PC-9 (cell line): ENCODE results near the gene GLRX. TPM values are rescaled to one million over a fixed set of nuclear protein-coding genes. Genes with fewer than 3 reads are reported as not detected.

Experiments
- BruUV-seq: library from RNA; stranded (reverse); fragments of 400-500 nt; replicated peaks from 2 replicates; lab custom pipeline; 2021; lab: Mats Ljungman, UMichigan
- CTCF ChIA-PET: fragments of 300-600 bp; sonication (Branson Sonifier 250); formaldehyde crosslinking; loops from one replicate; lab custom pipeline; 2022; ENCODE audit warnings: antibody characterized with exemption; lab: Charles Lee
- POLR2A ChIA-PET: fragments of 300-600 bp; sonication (Branson Sonifier 250); formaldehyde crosslinking; loops from one replicate; lab custom pipeline; 2022; ENCODE audit warnings: antibody characterized with exemption; ENCODE audit not compliant: unreplicated experiment; lab: Charles Lee
- DNase-seq, 2 experiments: peaks; one replicate each; pipeline versions ENCODE4 v3.0.0 to v3.0.0-alpha.2; 2015 to 2022; ENCODE audit warnings: mixed read lengths in 1 of 2
- H2AFZ ChIP-seq: fragments of 200-600 bp; sonication (generic); 2 replicates; pipeline ENCODE4 v1.8.1; 2017; ENCODE audit warnings: antibody characterized with exemption
- H3F3A ChIP-seq: fragments of 200-600 bp; sonication (generic); 2 replicates; pipeline ENCODE4 v1.8.1; 2017; ENCODE audit warnings: antibody characterized with exemption, mild to moderate bottlenecking, low read depth; ENCODE audit not compliant: insufficient read depth
- H3K27ac ChIP-seq: fragments of 200-600 bp; sonication (generic); 2 replicates; pipeline ENCODE4 v1.6.1; 2016; ENCODE audit warnings: mixed run types
- H3K27me3 ChIP-seq: fragments of 200-600 bp; sonication (generic); 2 replicates; pipeline ENCODE4 v1.6.1; 2016; ENCODE audit warnings: low read depth, mixed run types; ENCODE audit not compliant: insufficient read depth
- H3K36me3 ChIP-seq: fragments of 200-600 bp; sonication (generic); 2 replicates; pipeline ENCODE4 v1.6.1; 2016; ENCODE audit warnings: low read depth, mixed run types
- H3K4me1 ChIP-seq: fragments of 200-600 bp; sonication (generic); replicated peaks from 2 replicates; pipeline ENCODE4 v1.6.1; 2016; ENCODE audit warnings: mixed run types; ENCODE audit not compliant: insufficient read depth
- H3K4me2 ChIP-seq: fragments of 200-600 bp; sonication (generic); 2 replicates; pipeline ENCODE4 v1.6.1; 2017; ENCODE audit warnings: mixed run types
- H3K4me3 ChIP-seq: fragments of 200-600 bp; sonication (generic); 2 replicates; pipeline ENCODE4 v1.6.1; 2016; ENCODE audit warnings: mixed run types
- H3K79me2 ChIP-seq: fragments of 200-600 bp; sonication (generic); 2 replicates; pipeline ENCODE4 v1.6.1; 2017; ENCODE audit warnings: low read depth, mixed run types
- H3K9me2 ChIP-seq: fragments of 200-600 bp; sonication (generic); 2 replicates; pipeline ENCODE4 v1.8.1; 2017; ENCODE audit warnings: mild to moderate bottlenecking; ENCODE audit not compliant: insufficient read depth
- H3K9me3 ChIP-seq: fragments of 200-600 bp; sonication (generic); 2 replicates; pipeline ENCODE4 v1.8.1; 2016; ENCODE audit warnings: low read depth; ENCODE audit not compliant: insufficient read depth
- H4K20me1 ChIP-seq: fragments of 200-600 bp; sonication (generic); 2 replicates; pipeline ENCODE4 v1.8.1; 2017; ENCODE audit not compliant: insufficient read depth
- EZH2 ChIP-seq: fragments of 200-600 bp; sonication (generic); IDR thresholded peaks from 2 replicates; pipeline ENCODE4 v1.8.0; 2017; ENCODE audit warnings: antibody characterized with exemption, low read depth
- intact Hi-C: fragments of 100-400 bp; cut with micrococcal nuclease; formaldehyde crosslinking; loops from one replicate; pipeline ENCODE4 v1.10.0; 2022; ENCODE audit not compliant: unreplicated experiment
- total RNA-seq: library from RNA; stranded (reverse); gene quantifications from 2 replicates; pipeline ENCODE4 v1.2.3, GENCODE V29; 2021
- TF ChIP-seq, protein P1 (sequence below): fragments of 200-600 bp; sonication (generic); conservative IDR thresholded peaks from 2 replicates; pipeline ENCODE4 v1.6.1; 2017; ENCODE audit warnings: mixed run types, antibody characterized with exemption, mild to moderate bottlenecking, moderate library complexity

Gene GLRX
- total RNA-seq, 1 experiment from 2014 or later: 25.5 TPM

DNA sequence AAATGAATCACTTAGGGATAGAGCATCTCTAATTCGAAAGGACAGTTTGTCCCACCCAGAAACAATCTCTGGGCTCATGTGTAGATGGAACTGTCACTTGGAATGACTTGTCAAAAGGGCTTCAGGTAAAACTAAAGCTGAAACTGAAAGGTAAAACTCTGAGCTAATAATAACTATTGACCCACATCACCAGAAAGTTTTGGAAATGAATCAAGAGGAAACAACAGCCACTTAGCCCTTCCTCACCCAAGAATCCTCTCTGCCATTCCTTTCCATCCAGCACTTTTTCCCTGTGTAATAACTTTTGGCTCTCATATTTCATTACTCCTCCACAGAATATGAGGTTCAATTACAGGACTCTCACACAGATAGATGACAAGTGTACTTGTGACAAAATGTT is 14.0 kb upstream of the GLRX start:
- no peaks in the 10 kb centered on the region for H3K79me2 ChIP-seq
- no peaks in the 10 kb centered on the region for H3K27me3 ChIP-seq
- peaks cover 15% of the 10 kb centered on the region; the same call in 1 of the 2 replicates for H3F3A ChIP-seq
- no peaks in the 10 kb centered on the region for H4K20me1 ChIP-seq
- peak overlapping the region; percentile 90 for H3K4me2 ChIP-seq
- peaks cover 45% of the 10 kb centered on the region for H3K4me1 ChIP-seq
- no TSS peak for BruUV-seq
- intact Hi-C loops: loop anchor here (5.0 kb wide), 1 partner anchor 124 kb away; no protein-coding TSS in a partner anchor
- H3K9me2 ChIP-seq: no peaks in the 10 kb centered on the region
- no peaks in the 10 kb centered on the region for H3K9me3 ChIP-seq
- peak overlapping the region; percentile 54 for H3K27ac ChIP-seq
- POLR2A ChIA-PET: interaction anchor here (0.5 to 0.6 kb wide), 2 partner anchors 58 to 308 kb away, joined by 8 to 10 read pairs; no protein-coding TSS in a partner anchor
- H2AFZ ChIP-seq: no peak overlapping the region
- CTCF ChIA-PET: interaction anchor here (0.6 to 1.3 kb wide), 2 partner anchors 13 to 54 kb away, joined by 4 read pairs; no protein-coding TSS in a partner anchor
- TF ChIP-seq, protein P1, sequence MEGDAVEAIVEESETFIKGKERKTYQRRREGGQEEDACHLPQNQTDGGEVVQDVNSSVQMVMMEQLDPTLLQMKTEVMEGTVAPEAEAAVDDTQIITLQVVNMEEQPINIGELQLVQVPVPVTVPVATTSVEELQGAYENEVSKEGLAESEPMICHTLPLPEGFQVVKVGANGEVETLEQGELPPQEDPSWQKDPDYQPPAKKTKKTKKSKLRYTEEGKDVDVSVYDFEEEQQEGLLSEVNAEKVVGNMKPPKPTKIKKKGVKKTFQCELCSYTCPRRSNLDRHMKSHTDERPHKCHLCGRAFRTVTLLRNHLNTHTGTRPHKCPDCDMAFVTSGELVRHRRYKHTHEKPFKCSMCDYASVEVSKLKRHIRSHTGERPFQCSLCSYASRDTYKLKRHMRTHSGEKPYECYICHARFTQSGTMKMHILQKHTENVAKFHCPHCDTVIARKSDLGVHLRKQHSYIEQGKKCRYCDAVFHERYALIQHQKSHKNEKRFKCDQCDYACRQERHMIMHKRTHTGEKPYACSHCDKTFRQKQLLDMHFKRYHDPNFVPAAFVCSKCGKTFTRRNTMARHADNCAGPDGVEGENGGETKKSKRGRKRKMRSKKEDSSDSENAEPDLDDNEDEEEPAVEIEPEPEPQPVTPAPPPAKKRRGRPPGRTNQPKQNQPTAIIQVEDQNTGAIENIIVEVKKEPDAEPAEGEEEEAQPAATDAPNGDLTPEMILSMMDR: no peak
- TF ChIP-seq EZH2: no peak
- DNase-seq: peak in 1 of 2 experiments; percentile 48
- H3K4me3 ChIP-seq: no peak overlapping the region
- no peaks in the 10 kb centered on the region for H3K36me3 ChIP-seq

- no peaks in the 10 kb centered on the region for H3K79me2 ChIP-seq
- no peaks in the 10 kb centered on the region for H4K20me1 ChIP-seq
- no TSS peak for BruUV-seq
- intact Hi-C loops: loop anchor here (1.0 to 5.0 kb wide), 2 partner anchors 7 to 124 kb away; no protein-coding TSS in a partner anchor
- no peaks in the 10 kb centered on the region for H3K9me3 ChIP-seq
- H3K4me3 ChIP-seq: peak overlapping the region; percentile 80; the same call in 1 of the 2 replicates
- H3K9me2 ChIP-seq: no peaks in the 10 kb centered on the region
- POLR2A ChIA-PET: no interaction called here
- no peaks in the 10 kb centered on the region for H3K27me3 ChIP-seq
- peaks cover 42% of the 10 kb centered on the region for H3K4me1 ChIP-seq
- CTCF ChIA-PET: interaction anchor here (0.6 to 1.3 kb wide), 2 partner anchors 12 to 53 kb away, joined by 4 read pairs; no protein-coding TSS in a partner anchor
- H3K36me3 ChIP-seq: no peaks in the 10 kb centered on the region
- peak overlapping the region; percentile 54 for H3K27ac ChIP-seq
- no peak for DNase-seq
- TF ChIP-seq EZH2: no peak
- TF ChIP-seq, protein P1: no peak
- H3F3A ChIP-seq: peaks cover 15% of the 10 kb centered on the region; the same call in 1 of the 2 replicates
- peak overlapping the region; percentile 90 for H3K4me2 ChIP-seq
- no peak overlapping the region for H2AFZ ChIP-seq
These were observed 13.3 kb upstream of the GLRX start for GRCh38 chr5:95835682-95836385.

DNA sequence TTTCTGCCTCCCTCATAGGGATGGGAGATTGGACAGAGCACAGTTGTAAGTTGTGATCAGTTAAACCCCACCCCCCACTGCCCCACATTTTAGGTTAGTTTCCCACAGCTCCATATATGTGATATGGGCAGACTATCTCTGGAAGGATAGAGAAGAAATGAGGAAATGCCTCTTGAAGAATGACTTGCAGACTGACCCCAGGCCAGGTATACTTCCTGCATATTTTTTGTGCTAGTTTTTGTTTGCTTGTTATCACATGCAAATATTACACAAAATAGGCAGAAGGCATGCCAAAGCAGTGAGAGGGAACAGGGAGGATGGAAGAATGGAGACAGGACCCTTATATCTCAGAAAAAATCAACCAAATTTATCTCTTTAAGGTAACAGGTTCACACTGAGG is 10.1 kb upstream of the GLRX start:
- Histone ChIP-seq H3K79me2 (no peaks in the 10 kb centered on the region), H3K4me3 (no peak overlapping the region), H3K9me3 (no peaks in the 10 kb centered on the region), H3F3A (peaks cover 15% of the 10 kb centered on the region; the same call in 1 of the 2 replicates), H3K4me1 (peaks cover 42% of the 10 kb centered on the region), H4K20me1 (no peaks in the 10 kb centered on the region), H3K27me3 (no peaks in the 10 kb centered on the region), H3K27ac (no peak overlapping the region), H2AFZ (no peak overlapping the region), H3K36me3 (no peaks in the 10 kb centered on the region), H3K9me2 (no peaks in the 10 kb centered on the region), H3K4me2 (0 out of 2 replicates have a peak overlapping the region, but pooled peaks have one; percentile 0)
- DNase-seq: peak in 1 of 2 experiments; percentile 61
- intact Hi-C loops: no loop called here
- ChIA-PET POLR2A (no interaction called here), CTCF (no interaction called here)
- no TSS peak for BruUV-seq
- TF ChIP-seq, protein P1: no peak
- no peak for TF ChIP-seq EZH2
